Skeletal muscle satellite cell (primary cell): Measurements from ENCODE around the gene ADAMTS2. TPM values are rescaled to one million over a fixed set of nuclear protein-coding genes. Genes with fewer than 3 reads are reported as not detected.

ENCODE experiments used
- small RNA-seq: library from RNA; depleted of rRNA; stranded (forward); fragments of <200 nt; gene quantifications from one replicate; pipeline ENCODE3, GENCODE V24; 2012

ADAMTS2 gene

Small RNA genes within 50 kb of the gene (small RNA-seq; reads per million reads assigned to genes)
- gene AC109479.2, result not detected
